Psoas muscle (tissue), 8 donors: ENCODE measurements around the gene FGD5. TPM values are rescaled to one million over a fixed set of nuclear protein-coding genes. Genes with fewer than 3 reads are reported as not detected.

Source experiments
- ATAC-seq, 4 donors: fragments of 200-7000 bp; cut with Tn5 transposase; one replicate each; pipeline ENCODE4 v1.9.1; 2020; ENCODE audit warnings: moderate library complexity in 3 of 4, mild to moderate bottlenecking in 2 of 4
- DNase-seq, 2 donors: peaks; one replicate each; pipeline ENCODE4 v3.0.0-alpha.2; 2020
- H3K27ac ChIP-seq: fragments of 200-600 bp; one replicate; pipeline ENCODE4 v1.8.0; 2022
- H3K27me3 ChIP-seq, 3 donors: fragments of 200-600 bp in 1 of 3; one replicate each; pipeline versions ENCODE4 v1.6.1 to v1.8.0; 2013 to 2022; ENCODE audit warnings: low read length in 2 of 3, mild to moderate bottlenecking in 2 of 3, moderate library complexity in 1 of 3; ENCODE audit not compliant: insufficient read depth in 3 of 3
- H3K36me3 ChIP-seq, 2 donors: fragments of 200-600 bp in 1 of 2; one replicate each; pipeline versions ENCODE4 v1.6.1 to v1.8.0; 2013 to 2022; ENCODE audit warnings: low read depth in 1 of 2, mild to moderate bottlenecking in 1 of 2, moderate library complexity in 1 of 2; ENCODE audit not compliant: insufficient read depth in 1 of 2
- H3K4me1 ChIP-seq: fragments of 200-600 bp; one replicate; pipeline ENCODE4 v1.8.0; 2022
- H3K4me3 ChIP-seq: fragments of 200-600 bp; one replicate; pipeline ENCODE4 v1.8.0; 2022; ENCODE audit warnings: mild to moderate bottlenecking
- H3K9me3 ChIP-seq: fragments of 200-600 bp; one replicate; pipeline ENCODE4 v1.8.0; 2022
- WGBS, 3 donors: extraction: QIAGEN DNeasy Blood & Tissue Kit; methylation state at CpG; one replicate each; pipeline versions ENCODE4 v1.1.6 to v1.1.7; 2013; 5-methylcytosine and 5-hydroxymethylcytosine counted together
- intact Hi-C, 2 donors: fragments of 100-400 bp; cut with DNase I; formaldehyde crosslinking; loops; one replicate each; pipeline versions ENCODE4 v1.11.0 to v1.14.2; 2022
- polyA plus RNA-seq, 3 donors: library from polyadenylated mRNA; stranded (reverse); fragments of 200-250 nt; gene quantifications; one replicate each; pipeline ENCODE4 v1.2.3, GENCODE V29; 2013
- total RNA-seq, 4 donors: library from RNA; stranded (reverse); fragmentation: NEBNext Ultra II Directional in 2 of 4; extraction: Animal tissue kit (Norgen Biotek cat#: 25700) in 2 of 4; gene quantifications; one replicate each; pipeline versions ENCODE4 v1.2.1 to v1.2.4, GENCODE V29; 2021 to 2023
- TF ChIP-seq, protein P1 (sequence below): fragments of 200-600 bp; IDR thresholded peaks from one replicate; pipeline ENCODE4 v1.8.0; 2022; ENCODE audit warnings: antibody characterized with exemption
- donor health status: healthy with polysubstance abuse.
- donor health status: DM: no; HTN: no; CAD: no; lungs with moderate emphysema.
- donor health status: Bipolar disorder and iron deficiency.
- donor health status: healthy.
- donor health status: DM: yes; HTN: yes; CAD: no.
- donor health status: DM: no; HTN: no; CAD: no.
- donor health status: DM: no; HTN: no; CAD: no.
- donor health status: DM: yes; HTN: yes; CAD: no.

FGD5 gene
- total and polyA plus RNA-seq, 7 donors = 3.6 to 14.6 (median 6.4) TPM

DNA sequence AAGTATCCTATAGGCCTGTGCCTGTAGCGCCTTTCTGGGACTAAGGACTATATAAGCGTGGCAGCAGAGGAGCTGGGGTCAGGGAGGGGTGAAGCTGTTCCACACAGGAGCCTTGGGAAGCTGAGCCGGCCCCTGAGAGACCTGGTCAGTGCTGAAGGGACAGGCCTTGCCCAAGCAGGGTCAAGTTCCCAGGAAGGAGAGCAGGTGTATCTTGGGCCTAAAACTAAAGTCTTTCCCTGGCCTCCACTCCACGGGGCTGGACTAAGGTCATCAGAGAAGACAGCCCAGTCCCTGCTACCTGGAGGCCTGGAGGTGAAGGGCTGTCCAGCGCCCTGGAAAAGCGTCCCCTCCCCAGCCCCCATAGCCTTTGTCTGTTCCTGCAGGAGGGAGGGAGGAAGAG, 104.7 kb downstream of the FGD5 start:
- Histone ChIP-seq H3K27me3 (no peaks in the 10 kb centered on the region), H3K4me3 (no peak overlapping the region), H3K9me3 (no peaks in the 10 kb centered on the region), H3K36me3 (peaks cover 0 to 5% of the 10 kb centered on the region in 2 donors), H3K27ac (no peak overlapping the region), H3K4me1 (no peaks in the 10 kb centered on the region)
- intact Hi-C loops = loop anchor here (5.0 to 10.0 kb wide), 4 partner anchors 131 to 291 kb away; partner anchors contain the start of gene CAPN7 (in 2 of the 2)
- no peak for DNase-seq
- 71 to 79% (median 79%) methylated on average over 5 to 6 of the region's 6 CpGs for WGBS, 3 donors
- ATAC-seq = no peak
- TF ChIP-seq, protein P1, sequence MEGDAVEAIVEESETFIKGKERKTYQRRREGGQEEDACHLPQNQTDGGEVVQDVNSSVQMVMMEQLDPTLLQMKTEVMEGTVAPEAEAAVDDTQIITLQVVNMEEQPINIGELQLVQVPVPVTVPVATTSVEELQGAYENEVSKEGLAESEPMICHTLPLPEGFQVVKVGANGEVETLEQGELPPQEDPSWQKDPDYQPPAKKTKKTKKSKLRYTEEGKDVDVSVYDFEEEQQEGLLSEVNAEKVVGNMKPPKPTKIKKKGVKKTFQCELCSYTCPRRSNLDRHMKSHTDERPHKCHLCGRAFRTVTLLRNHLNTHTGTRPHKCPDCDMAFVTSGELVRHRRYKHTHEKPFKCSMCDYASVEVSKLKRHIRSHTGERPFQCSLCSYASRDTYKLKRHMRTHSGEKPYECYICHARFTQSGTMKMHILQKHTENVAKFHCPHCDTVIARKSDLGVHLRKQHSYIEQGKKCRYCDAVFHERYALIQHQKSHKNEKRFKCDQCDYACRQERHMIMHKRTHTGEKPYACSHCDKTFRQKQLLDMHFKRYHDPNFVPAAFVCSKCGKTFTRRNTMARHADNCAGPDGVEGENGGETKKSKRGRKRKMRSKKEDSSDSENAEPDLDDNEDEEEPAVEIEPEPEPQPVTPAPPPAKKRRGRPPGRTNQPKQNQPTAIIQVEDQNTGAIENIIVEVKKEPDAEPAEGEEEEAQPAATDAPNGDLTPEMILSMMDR = no peak

DNA sequence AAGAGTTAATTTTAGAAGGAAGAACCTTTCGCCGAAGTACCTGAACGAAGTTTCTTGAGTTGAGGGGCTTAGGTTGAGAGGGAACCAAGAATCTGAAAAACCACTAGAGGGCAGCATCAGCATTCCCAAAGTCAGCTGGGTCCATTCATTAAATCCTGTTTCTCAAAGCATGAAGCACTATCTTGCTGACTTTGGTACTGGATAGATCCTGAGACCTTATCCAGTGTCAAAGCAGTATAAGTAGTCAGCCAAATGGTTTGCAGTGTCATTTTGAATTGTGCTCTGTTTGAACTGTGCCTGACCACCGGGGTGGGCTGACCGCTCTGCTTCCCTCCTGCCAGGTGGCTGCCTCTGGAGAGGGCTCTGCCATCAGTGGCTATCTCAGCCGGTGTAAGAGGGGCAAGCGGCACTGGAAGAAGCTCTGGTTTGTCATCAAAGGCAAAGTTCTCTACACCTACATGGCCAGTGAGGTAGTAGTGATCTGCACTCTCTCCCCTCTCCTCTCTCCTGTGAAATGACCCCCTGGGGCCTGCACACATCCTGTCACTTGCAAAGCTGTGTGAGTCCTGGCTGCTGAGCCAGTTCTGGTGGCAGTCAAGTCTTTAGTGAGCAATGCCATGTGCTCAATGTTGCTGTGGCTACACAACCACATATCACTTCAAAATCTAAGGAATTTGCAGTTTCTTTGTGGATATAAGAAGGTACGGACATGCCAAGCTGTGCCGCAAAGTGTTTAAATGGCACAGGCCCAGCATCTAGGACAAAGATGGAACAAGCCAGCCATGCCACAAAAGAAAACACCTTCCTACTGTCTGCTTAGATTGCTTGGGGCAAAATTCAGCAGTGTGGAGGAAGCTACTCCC, 107.2 kb downstream of the FGD5 start:
- Histone ChIP-seq H3K27me3 (no peaks in the 10 kb centered on the region), H3K4me1 (no peaks in the 10 kb centered on the region), H3K27ac (no peak overlapping the region), H3K36me3 (peaks cover 0 to 15% of the 10 kb centered on the region in 2 donors), H3K4me3 (no peak overlapping the region), H3K9me3 (no peaks in the 10 kb centered on the region)
- 65 to 69% (median 66%) methylated on average over 9 of the region's 9 CpGs for WGBS, 3 donors
- intact Hi-C loops = loop anchor here (10.0 kb wide), 2 partner anchors 129 to 279 kb away; partner anchors contain the start of gene CAPN7 (in 2 of the 2)
- ATAC-seq (peak in 3 of 4 donors; percentile 54 to 83 (median 69)), DNase-seq (no peak)
- TF ChIP-seq, protein P1 = peak; percentile 76

DNA sequence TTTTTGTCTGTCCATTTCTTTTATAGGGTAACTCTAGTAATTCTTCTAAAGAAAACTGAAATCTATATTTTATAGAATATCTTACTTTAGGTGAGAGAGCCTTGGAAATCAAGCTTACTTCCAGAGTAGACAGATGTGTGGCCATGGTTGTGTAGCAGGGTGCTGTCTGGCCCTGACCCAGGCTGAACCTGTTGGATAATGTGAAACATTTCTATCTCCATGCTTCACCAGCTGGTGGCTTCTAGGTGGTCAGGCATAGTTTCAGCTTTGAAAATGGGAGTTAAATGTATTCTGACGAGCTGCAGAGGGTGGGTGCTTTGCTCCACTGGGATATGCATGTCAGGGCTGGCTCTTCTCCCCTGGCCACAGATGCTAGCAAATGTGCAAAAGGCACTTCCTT, 107.8 kb downstream of the FGD5 start:
- H3K9me3 ChIP-seq = no peaks in the 10 kb centered on the region
- TF ChIP-seq, protein P1 = no peak
- H3K27ac ChIP-seq = no peak overlapping the region
- DNase-seq (no peak), ATAC-seq (no peak)
- no peak overlapping the region for H3K4me3 ChIP-seq
- no peaks in the 10 kb centered on the region for H3K27me3 ChIP-seq
- no peaks in the 10 kb centered on the region for H3K4me1 ChIP-seq
- WGBS, 3 donors = 63 to 89% (median 85%) methylated on average over 1 of the region's 1 CpG
- intact Hi-C loops = loop anchor here (10.0 kb wide), 2 partner anchors 128 to 278 kb away; partner anchors contain the start of gene CAPN7 (in 2 of the 2)
- H3K36me3 ChIP-seq = peaks cover 0 to 15% of the 10 kb centered on the region in 2 donors

DNA sequence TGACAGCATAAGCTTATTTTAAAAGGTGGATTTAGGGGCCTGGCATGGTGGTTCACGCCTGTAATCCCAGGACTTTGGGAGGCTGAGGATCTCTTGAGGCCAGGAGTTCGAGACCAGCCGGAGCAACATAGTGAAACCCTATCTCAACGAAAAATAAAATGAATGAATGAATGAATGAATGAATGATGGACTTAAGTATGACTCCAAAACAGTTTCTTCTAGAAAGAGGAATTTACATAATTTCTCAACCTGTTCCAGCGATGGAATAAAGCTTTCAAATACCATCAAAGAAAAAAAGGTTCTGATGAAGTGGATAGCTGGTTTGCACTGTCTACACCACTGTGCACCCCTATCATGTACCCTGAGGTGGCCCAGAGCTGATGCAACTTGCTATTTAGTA, 108.5 kb downstream of the FGD5 start:
- TF ChIP-seq, protein P1 = no peak
- H3K27me3 ChIP-seq = no peaks in the 10 kb centered on the region
- ATAC-seq (no peak), DNase-seq (no peak)
- intact Hi-C loops = loop anchor here (10.0 kb wide), 2 partner anchors 127 to 277 kb away; partner anchors contain the start of gene CAPN7 (in 2 of the 2)
- no peak overlapping the region for H3K27ac ChIP-seq
- peaks cover 0 to 15% of the 10 kb centered on the region in 2 donors for H3K36me3 ChIP-seq
- H3K9me3 ChIP-seq = no peaks in the 10 kb centered on the region
- WGBS, 3 donors = 92 to 97% (median 92%) methylated on average over 5 of the region's 5 CpGs
- H3K4me3 ChIP-seq = no peak overlapping the region
- H3K4me1 ChIP-seq = no peaks in the 10 kb centered on the region
